K562 (cell line): ENCODE measurements around the gene ZSWIM7. TPM values are rescaled to one million over a fixed set of nuclear protein-coding genes. Genes with fewer than 3 reads are reported as not detected.
A peak's percentile ranks its signal among the peaks of the same experiment; 100 is the strongest.

Experiments used
- ATAC-seq: fragments of 200-7000 bp; cut with Tn5 transposase; 3 replicates; pipeline ENCODE4 v1.9.1; 2020; ENCODE audit warnings: moderate library complexity
- BruUV-seq: library from RNA; stranded (reverse); fragments of 400-500 nt; replicated peaks from 2 replicates; lab custom pipeline; 2021; lab: Mats Ljungman, UMichigan
- CTCF ChIA-PET: fragments of 300-600 bp; formaldehyde crosslinking; extraction: SDS; loops from one replicate; lab custom pipeline; 2021; ENCODE audit warnings: low intra/inter-chr PET ratio; lab: Yijun Ruan, JAX
- POLR2A ChIA-PET: fragments of 300-600, 350-650 bp; sonication (Branson Sonifier 250); formaldehyde crosslinking; extraction: SDS; loops from one replicate; lab custom pipeline; 2021; ENCODE audit warnings: antibody characterized with exemption, inconsistent platforms; lab: Yijun Ruan, JAX
- DNase-seq, 4 experiments: peaks; one replicate each; pipeline versions ENCODE4 v3.0.0 to v3.0.0-alpha.2; 2011 to 2018; ENCODE audit warnings: low spot score in 3 of 4, mixed read lengths in 3 of 4; ENCODE audit errors: extremely low read depth in 1 of 4
- FAIRE-seq: peaks from 2 replicates; lab custom pipeline; 2011; peaks lifted over from hg19 to GRCh38; lab: Jason Lieb, UNC
- H2AFZ ChIP-seq: 2 replicates; pipeline ENCODE4 v1.6.0; 2011; ENCODE audit warnings: low read depth, low read length, control low read depth, inconsistent platforms
- H3K27ac ChIP-seq: fragments of 200-600 bp; 3 replicates; pipeline ENCODE4 v1.8.0; 2011; ENCODE audit warnings: low read depth, mild to moderate bottlenecking, control low read depth, inconsistent platforms, low read length, moderate library complexity, mixed read lengths; ENCODE audit errors: extremely low read depth
- H3K27me3 ChIP-seq, 2 experiments: fragments of 300-600 bp in 1 of 2; 2 replicates in 1 of 2; 3 replicates in 1 of 2; pipeline versions ENCODE4 v1.6.0 to v1.8.0; 2011; ENCODE audit warnings: inconsistent platforms in 2 of 2, low read length in 2 of 2, mild to moderate bottlenecking in 1 of 2, mixed read lengths in 1 of 2, moderate library complexity in 1 of 2; ENCODE audit not compliant: control insufficient read depth in 2 of 2, insufficient read depth in 2 of 2
- H3K36me3 ChIP-seq: fragments of 300-600 bp; 3 replicates; pipeline ENCODE4 v1.8.0; 2011; ENCODE audit warnings: mild to moderate bottlenecking, low read length, inconsistent platforms; ENCODE audit not compliant: control insufficient read depth, insufficient read depth
- H3K4me1 ChIP-seq, 2 experiments: fragments of 200-600 bp in 1 of 2; replicated peaks in 1 of 2; 2 replicates in 1 of 2; 3 replicates in 1 of 2; pipeline versions ENCODE4 v1.5.1 to v1.8.0; 2011; ENCODE audit warnings: inconsistent platforms in 2 of 2, low read length in 2 of 2, mild to moderate bottlenecking in 1 of 2, mixed read lengths in 1 of 2, moderate library complexity in 1 of 2; ENCODE audit not compliant: control insufficient read depth in 2 of 2, insufficient read depth in 2 of 2
- H3K4me2 ChIP-seq: 2 replicates; pipeline ENCODE4 v1.6.1; 2011; ENCODE audit warnings: low read length, control low read depth, inconsistent platforms, mixed read lengths; ENCODE audit not compliant: insufficient read depth
- H3K4me3 ChIP-seq: fragments of 200-600 bp; sonication (generic), shearing (Covaris generic); 2 replicates; pipeline ENCODE4 v1.5.1; 2016; ENCODE audit warnings: control low read depth, inconsistent platforms
- H3K79me2 ChIP-seq: fragments of 200-600 bp; 3 replicates; pipeline ENCODE4 v1.8.0; 2011; ENCODE audit warnings: low read length, inconsistent platforms; ENCODE audit not compliant: control insufficient read depth, insufficient read depth
- H3K9ac ChIP-seq, 2 experiments: 2 replicates each; pipeline versions ENCODE4 v1.6.0 to v1.6.1; 2011; ENCODE audit warnings: low read depth in 2 of 2, low read length in 2 of 2, control low read depth in 1 of 2, inconsistent platforms in 1 of 2, mild to moderate bottlenecking in 1 of 2, mixed read lengths in 1 of 2; ENCODE audit not compliant: insufficient read depth in 1 of 2
- H3K9me1 ChIP-seq: one replicate; pipeline ENCODE4 v1.6.0; 2011; ENCODE audit warnings: inconsistent platforms, mild to moderate bottlenecking, low read length, moderate library complexity; ENCODE audit not compliant: control insufficient read depth, insufficient read depth
- H3K9me3 ChIP-seq: replicated peaks from 2 replicates; pipeline ENCODE4 v1.5.1; 2011; ENCODE audit warnings: low read depth, low read length, inconsistent platforms; ENCODE audit not compliant: control insufficient read depth, insufficient read depth
- H4K20me1 ChIP-seq: replicated peaks from 2 replicates; pipeline ENCODE4 v1.6.1; 2011; ENCODE audit warnings: low read length, inconsistent platforms, mixed read lengths; ENCODE audit not compliant: control insufficient read depth, insufficient read depth
- BCL6 ChIP-seq: fragments of 250-450 bp; sonication (Bioruptor Pico); IDR thresholded peaks from 2 replicates; pipeline ENCODE4 v1.4.0; 2020
- CEBPZ ChIP-seq: fragments of 150-350 bp; IDR thresholded peaks from 2 replicates; pipeline ENCODE4 v1.6.1; 2014; ENCODE audit warnings: low read depth, mild to moderate bottlenecking, low read length, borderline replicate concordance
- NR4A1 ChIP-seq, 2 experiments: fragments of 250-450 bp in 1 of 2; fragments of 450-650 bp in 1 of 2; sonication (Bioruptor Pico) in 1 of 2; IDR thresholded peaks; 2 replicates each; pipeline versions ENCODE4 v1.4.0 to v1.6.1; 2016 to 2020; ENCODE audit warnings: mild to moderate bottlenecking in 2 of 2, missing compliant biosample characterization in 1 of 2, missing genetic modification characterization in 1 of 2, moderate library complexity in 1 of 2
- NRF1 ChIP-seq, 2 experiments: fragments of 450-650 bp; IDR thresholded peaks in 1 of 2; conservative IDR thresholded peaks in 1 of 2; 2 replicates each; pipeline ENCODE4 v1.6.1; 2014; ENCODE audit warnings: mild to moderate bottlenecking in 2 of 2
- NUFIP1 ChIP-seq: fragments of 450-650 bp; IDR thresholded peaks from 2 replicates; pipeline ENCODE4 v1.6.1; 2018; ENCODE audit not compliant: partially characterized antibody
- PPARD ChIP-seq: fragments of 250-450 bp; sonication (Bioruptor Pico); IDR thresholded peaks from 2 replicates; pipeline ENCODE4 v1.8.0; 2022; ENCODE audit warnings: inconsistent platforms, mild to moderate bottlenecking, moderate library complexity
- RFX7 ChIP-seq: fragments of 250-450 bp; sonication (Bioruptor Pico); IDR thresholded peaks from 2 replicates; pipeline ENCODE4 v1.5.1; 2021; ENCODE audit warnings: mild to moderate bottlenecking
- SAFB ChIP-seq: fragments of 200-400 bp; formaldehyde crosslinking; IDR thresholded peaks from 2 replicates; pipeline ENCODE4 v1.6.1; 2017; ENCODE audit warnings: low read depth, low read length, borderline replicate concordance
- SMAD1 ChIP-seq: fragments of 150-350 bp; IDR thresholded peaks from 2 replicates; pipeline ENCODE4 v1.6.1; 2014; ENCODE audit warnings: low read length, low read depth; ENCODE audit not compliant: partially characterized antibody
- SMARCE1 ChIP-seq: fragments of 450-650 bp; IDR thresholded peaks from 2 replicates; pipeline ENCODE4 v1.7.1; 2016; ENCODE audit warnings: mild to moderate bottlenecking
- TEAD2 ChIP-seq: fragments of 450-650 bp; IDR thresholded peaks from 2 replicates; pipeline ENCODE4 v1.6.1; 2016; ENCODE audit warnings: missing genetic modification characterization, control low read depth, missing compliant biosample characterization
- ZNF436 ChIP-seq: fragments of 250-450, 450-650 bp; sonication (Bioruptor Pico); formaldehyde crosslinking; IDR thresholded peaks from 2 replicates; pipeline ENCODE4 v1.7.0; 2020; ENCODE audit warnings: mild to moderate bottlenecking
- ZNF592 ChIP-seq: fragments of 450-650 bp; IDR thresholded peaks from 2 replicates; pipeline ENCODE4 v1.6.1; 2017; ENCODE audit warnings: antibody characterized with exemption, mild to moderate bottlenecking
- WGBS: fragments of 100-300 bp; shearing (Covaris generic); methylation state at CpG from one replicate; pipeline ENCODE4 v1.1.6; 2016; ENCODE audit warnings: low coverage, mixed read lengths; ENCODE audit not compliant: insufficient coverage; ENCODE audit errors: missing lambda C conversion rate; 5-methylcytosine and 5-hydroxymethylcytosine counted together
- in situ Hi-C: fragments of 300-500 bp; cut with MboI; formaldehyde crosslinking; loops from 4 replicates; pipeline ENCODE4 v1.15.0; 2018; ENCODE audit warnings: inconsistent platforms, mixed read lengths
- intact Hi-C: fragments of 100-400 bp; cut with micrococcal nuclease; formaldehyde crosslinking; loops from 2 replicates; pipeline ENCODE4 v1.14.2; 2022
- polyA plus RNA-seq, 8 experiments: library from polyadenylated mRNA; depleted of rRNA in 4 of 8; stranded (reverse) in 5 of 8; unstranded in 3 of 8; fragments of >200 nt; fragmentation: Nextera tagmentation in 2 of 8; fragmentation: Illumina TruSeq in 1 of 8; extraction: Ambion mirVana in 2 of 8; extraction: Trizol in 1 of 8; gene quantifications; 2 replicates each; pipeline versions ENCODE4 v1.2.1 to v1.2.3, GENCODE V29; 2011 to 2014; ENCODE audit warnings: inconsistent platforms in 1 of 8, missing spikeins in 1 of 8
- total RNA-seq, 7 experiments: library from RNA; depleted of rRNA in 6 of 7; stranded (reverse); fragments of >200 nt in 6 of 7; fragmentation: Illumina TruSeq in 2 of 7; extraction: Trizol in 2 of 7; gene quantifications; 2 replicates each; pipeline versions ENCODE4 v1.2.1 to v1.2.3, GENCODE V29; 2011 to 2021; ENCODE audit warnings: low replicate concordance in 1 of 7

Gene ZSWIM7
- total and polyA plus RNA-seq, 9 of the 15 experiments (the other 6 are each of a cell fraction or from before 2014, with no cell fraction given), result 5.9 to 18.7 (median 9.5) TPM

GRCh38 chr17:15945527-15946191 is 53.8 kb downstream of the ZSWIM7 start:
- FAIRE-seq (no peak), ATAC-seq (peak; percentile 48), DNase-seq (peak; percentile 34 to 65 (median 51))
- peak overlapping the region; percentile 61 for H3K4me3 ChIP-seq
- H3K79me2 ChIP-seq, result peaks cover 34% of the 10 kb centered on the region
- under 1% methylated on average over 22 of the region's 64 CpGs for WGBS
- H3K9me1 ChIP-seq, result no peaks in the 10 kb centered on the region
- peak overlapping the region; percentile 70; the same call in 2 of the 3 replicates for H3K27ac ChIP-seq
- in situ Hi-C loops, result loop anchor here (10.0 kb wide), 2 partner anchors 49 to 111 kb away; partner anchors contain the start of genes TTC19 and ZSWIM7
- H3K9me3 ChIP-seq, result no peaks in the 10 kb centered on the region
- no TSS peak for BruUV-seq
- peak overlapping the region; percentile 77 to 97 for H3K9ac ChIP-seq
- POLR2A ChIA-PET, result interaction anchor here (0.8 to 2.9 kb wide), 8 partner anchors 10 to 54 kb away, joined by 3 to 14 read pairs (median 6); partner anchors contain the start of genes TTC19 and ZSWIM7
- H3K27me3 ChIP-seq, result no peaks in the 10 kb centered on the region
- no peaks in the 10 kb centered on the region for H4K20me1 ChIP-seq
- intact Hi-C loops, result loop anchor here (1.0 to 5.0 kb wide), 2 partner anchors 37 to 53 kb away; no protein-coding TSS in a partner anchor
- H2AFZ ChIP-seq, result peak overlapping the region; percentile 86
- H3K4me1 ChIP-seq, result peaks cover 16 to 36% of the 10 kb centered on the region in 2 experiments; a peak in 4 of 5 replicates
- H3K4me2 ChIP-seq, result peak overlapping the region; percentile 90
- CTCF ChIA-PET, result interaction anchor here (0.6 to 2.2 kb wide), 4 partner anchors 19 to 117 kb away, joined by 3 to 12 read pairs (median 4); no protein-coding TSS in a partner anchor
- H3K36me3 ChIP-seq, result peaks cover 4% of the 10 kb centered on the region; the same call in 1 of the 3 replicates
- TF ChIP-seq CEBPZ (no peak), NUFIP1 (no peak), BCL6 (no peak), SAFB (peak; percentile 76; the same call in 1 of the 2 replicates), ZNF592 (no peak), TEAD2 (tag) (no peak), PPARD (no peak), NRF1 (conservative IDR thresholded peaks at IDR 0.05 in 1 of 2, IDR thresholded peaks at IDR 0.05 in 1 of 2) (peak in 1 of 2 experiments; percentile 15; a peak in 1 of 4 replicates), NR4A1 (CRISPR knock-in tag; IDR thresholded peaks at IDR 0.05) (no peak), NR4A1 (tag; IDR thresholded peaks at IDR 0.05) (no peak), SMARCE1 (no peak), SMAD1 (no peak), RFX7 (CRISPR knock-in tag) (no peak), ZNF436 (no peak)
